ENCODE results near the gene UAP1L1. TPM values are rescaled to one million over a fixed set of nuclear protein-coding genes. Genes with fewer than 3 reads are reported as not detected.

UAP1L1 gene
- total and polyA plus RNA-seq, 2 of the 8 experiments (the other 6 are each of a cell fraction or from before 2014, with no cell fraction given), result 2.0 to 5.4 TPM

GRCh38 chr9:137123468-137123837 is 46.1 kb downstream of the UAP1L1 start:
- Histone ChIP-seq H3K56ac (replicated peaks; ENCODE audit: insufficient read length, low read depth, low read length) (no peak overlapping the region), H3K79me2 (ENCODE audit: control insufficient read depth in 1 of 2, insufficient read depth in 2 of 2, low read length in 2 of 2) (peaks cover 0 to 5% of the 10 kb centered on the region in 2 experiments; a peak in 1 of 4 replicates), H3K36me3 (ENCODE audit: control insufficient read depth in 2 of 4, insufficient read depth in 4 of 4, low read length in 3 of 4) (no peaks in the 10 kb centered on the region), H3K9me3 (ENCODE audit: insufficient read depth in 2 of 2, low read depth in 1 of 2, low read length in 1 of 2) (no peaks in the 10 kb centered on the region), H3K4ac (replicated peaks; ENCODE audit: insufficient read length, low read depth, low read length) (no peak overlapping the region), H3K4me3 (ENCODE audit: extremely low read depth in 1 of 4, insufficient read depth in 2 of 4, low read depth in 3 of 4, low read length in 4 of 4) (no peak overlapping the region), H3K18ac (ENCODE audit: extremely low read depth, low read length) (no peak overlapping the region), H2AK5ac (ENCODE audit: low read depth, low read length) (no peak overlapping the region), H2BK20ac (ENCODE audit: low read length) (no peak overlapping the region), H4K8ac (ENCODE audit: extremely low read depth, insufficient read depth, low read length) (no peak overlapping the region), H2BK120ac (replicated peaks; ENCODE audit: low read depth, low read length) (no peak overlapping the region), H2AFZ (ENCODE audit: low read length) (no peak overlapping the region), H3K14ac (ENCODE audit: insufficient read length) (no peak overlapping the region), H3K4me2 (ENCODE audit: insufficient read depth in 1 of 2, low read depth in 2 of 2, low read length in 2 of 2) (no peak overlapping the region), H4K5ac (ENCODE audit: insufficient read length, low read depth, low read length) (no peak overlapping the region), H3K23me2 (ENCODE audit: low read depth, low read length) (no peaks in the 10 kb centered on the region), H2BK15ac (ENCODE audit: low read length) (no peak overlapping the region), H3K9ac (replicated peaks in 1 of 4; ENCODE audit: extremely low read depth in 1 of 4, low read depth in 3 of 4, low read length in 3 of 4) (no peak overlapping the region), H2BK12ac (ENCODE audit: low read depth, low read length) (no peak overlapping the region), H3K27ac (ENCODE audit: low read depth, low read length) (no peak overlapping the region), H3K23ac (ENCODE audit: insufficient read length) (no peak overlapping the region), H3K79me1 (ENCODE audit: low read depth, low read length) (peaks cover 2% of the 10 kb centered on the region; the same call in 1 of the 2 replicates), H3K4me1 (replicated peaks in 1 of 4; ENCODE audit: control insufficient read depth in 3 of 4, insufficient read depth in 4 of 4, low read length in 3 of 4) (peaks cover 0 to 3% (median 3%) of the 10 kb centered on the region in 4 experiments; a peak in 4 of 7 replicates), H3K27me3 (replicated peaks in 1 of 4; ENCODE audit: control insufficient read depth in 3 of 4, extremely low read depth in 1 of 4, insufficient read depth in 3 of 4, low read length in 3 of 4) (0 out of 7 replicates have a peak, but pooled peaks cover 0 to under 1% (median 0%) of the 10 kb centered on the region in 4 experiments), H4K91ac (replicated peaks; ENCODE audit: insufficient read length, low read length) (no peak overlapping the region), H4K20me1 (replicated peaks in 1 of 2; ENCODE audit: control insufficient read depth in 1 of 2, insufficient read depth in 2 of 2, low read length in 2 of 2) (no peaks in the 10 kb centered on the region), H2BK5ac (ENCODE audit: low read depth, low read length) (no peak overlapping the region)
- WGBS, 2 experiments (ENCODE audit: extremely low coverage in 1 of 2, insufficient coverage in 1 of 2, insufficient read length in 1 of 2, insufficient replicate concordance in 2 of 2, low coverage in 1 of 2, low lambda C conversion rate in 2 of 2, missing lambda C conversion rate in 1 of 2), result 78% methylated on average over 4 of the region's 5 CpGs; no CpG with 5 or more reads in 1 of the 2 experiments
- POLR2A ChIA-PET (ENCODE audit: partially characterized antibody), result interaction anchor here (1.8 kb wide), 1 partner anchor 119 kb away, joined by 3 read pairs; no protein-coding TSS in a partner anchor
- no peak for FAIRE-seq
- CTCF ChIA-PET (ENCODE audit: partially characterized antibody), result interaction anchor here (1.0 to 2.9 kb wide), 3 partner anchors 13 to 112 kb away, joined by 3 to 11 read pairs (median 4); partner anchors contain the start of genes CYSRT1 and RNF224
- DNase-seq (ENCODE audit: low read depth in 1 of 2, low spot score in 2 of 2), result no peak
- TF ChIP-seq BCL11A (IDR thresholded peaks at IDR 0.05; ENCODE audit: low read depth in 2 of 2, low read length in 2 of 2) (no peak), SIN3A (conservative IDR thresholded peaks at IDR 0.05 in 1 of 2, IDR thresholded peaks at IDR 0.05 in 1 of 2; ENCODE audit: low read depth in 1 of 2, low read length in 2 of 2) (no peak), POLR2A (IDR thresholded peaks at IDR 0.05; ENCODE audit: control extremely low read depth in 1 of 2, low read depth in 2 of 2, low read length in 2 of 2) (no peak), FOSL1 (IDR thresholded peaks at IDR 0.05; ENCODE audit: insufficient read depth, low read depth, low read length) (no peak), SP2 (IDR thresholded peaks at IDR 0.05; ENCODE audit: low read length) (no peak), POLR2AphosphoS5 (IDR thresholded peaks at IDR 0.05; ENCODE audit: low read depth, low read length) (no peak), CHD1 (IDR thresholded peaks at IDR 0.05; ENCODE audit: low read depth, low read length) (no peak), TBP (IDR thresholded peaks at IDR 0.05; ENCODE audit: low read depth, low read length) (no peak), ZNF274 (IDR thresholded peaks at IDR 0.05; ENCODE audit: borderline replicate concordance, extremely low read depth, low read length) (no peak)
- TF ChIP-seq, protein P1, sequence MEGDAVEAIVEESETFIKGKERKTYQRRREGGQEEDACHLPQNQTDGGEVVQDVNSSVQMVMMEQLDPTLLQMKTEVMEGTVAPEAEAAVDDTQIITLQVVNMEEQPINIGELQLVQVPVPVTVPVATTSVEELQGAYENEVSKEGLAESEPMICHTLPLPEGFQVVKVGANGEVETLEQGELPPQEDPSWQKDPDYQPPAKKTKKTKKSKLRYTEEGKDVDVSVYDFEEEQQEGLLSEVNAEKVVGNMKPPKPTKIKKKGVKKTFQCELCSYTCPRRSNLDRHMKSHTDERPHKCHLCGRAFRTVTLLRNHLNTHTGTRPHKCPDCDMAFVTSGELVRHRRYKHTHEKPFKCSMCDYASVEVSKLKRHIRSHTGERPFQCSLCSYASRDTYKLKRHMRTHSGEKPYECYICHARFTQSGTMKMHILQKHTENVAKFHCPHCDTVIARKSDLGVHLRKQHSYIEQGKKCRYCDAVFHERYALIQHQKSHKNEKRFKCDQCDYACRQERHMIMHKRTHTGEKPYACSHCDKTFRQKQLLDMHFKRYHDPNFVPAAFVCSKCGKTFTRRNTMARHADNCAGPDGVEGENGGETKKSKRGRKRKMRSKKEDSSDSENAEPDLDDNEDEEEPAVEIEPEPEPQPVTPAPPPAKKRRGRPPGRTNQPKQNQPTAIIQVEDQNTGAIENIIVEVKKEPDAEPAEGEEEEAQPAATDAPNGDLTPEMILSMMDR (IDR thresholded peaks at IDR 0.05; ENCODE audit: control extremely low read depth in 1 of 3, insufficient read depth in 1 of 3, low read depth in 1 of 3, low read length in 3 of 3), result no peak
- TF ChIP-seq, protein P2, sequence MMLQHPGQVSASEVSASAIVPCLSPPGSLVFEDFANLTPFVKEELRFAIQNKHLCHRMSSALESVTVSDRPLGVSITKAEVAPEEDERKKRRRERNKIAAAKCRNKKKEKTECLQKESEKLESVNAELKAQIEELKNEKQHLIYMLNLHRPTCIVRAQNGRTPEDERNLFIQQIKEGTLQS (IDR thresholded peaks at IDR 0.05; ENCODE audit: insufficient read depth, low read depth, low read length), result no peak
